SK-N-SH (cell line): ENCODE data around the gene LAMA1. TPM values are rescaled to one million over a fixed set of nuclear protein-coding genes. Genes with fewer than 3 reads are reported as not detected.

Source experiments
- CTCF ChIA-PET: fragments of 300-600, 350-600 bp; formaldehyde crosslinking; extraction: SDS; loops from one replicate; lab custom pipeline; 2021; lab: Yijun Ruan, JAX
- POLR2A ChIA-PET: fragments of 350-600 bp; sonication (Branson Sonifier 250); formaldehyde crosslinking; extraction: SDS; loops from one replicate; lab custom pipeline; 2020; ENCODE audit warnings: antibody characterized with exemption, inconsistent platforms; lab: Yijun Ruan, JAX
- DNase-seq: peaks from one replicate; pipeline ENCODE4 v3.0.0; 2012
- H2AFZ ChIP-seq: fragments of 200-600 bp; sonication (generic); 2 replicates; pipeline ENCODE4 v1.8.1; 2016; ENCODE audit warnings: antibody characterized with exemption, mild to moderate bottlenecking, low read depth
- H3F3A ChIP-seq: fragments of 200-600 bp; sonication (generic); replicated peaks from 2 replicates; pipeline ENCODE3; 2016; ENCODE audit warnings: antibody characterized with exemption, mild to moderate bottlenecking; ENCODE audit not compliant: insufficient read depth
- H3K27ac ChIP-seq, 2 experiments: fragments of 200-500 bp in 1 of 2; fragments of 200-600 bp in 1 of 2; sonication (Bioruptor generic) in 1 of 2; sonication (generic), shearing (Covaris generic) in 1 of 2; 2 replicates each; pipeline versions ENCODE4 v1.5.1 to v1.6.1; 2014 to 2016; ENCODE audit warnings: low read depth in 2 of 2, inconsistent platforms in 1 of 2, low read length in 1 of 2, mild to moderate bottlenecking in 1 of 2, mixed read lengths in 1 of 2
- H3K27me3 ChIP-seq: fragments of 200-600 bp; sonication (generic), shearing (Covaris generic); 2 replicates; pipeline ENCODE4 v1.6.1; 2016; ENCODE audit warnings: mixed run types; ENCODE audit not compliant: insufficient read depth
- H3K36me3 ChIP-seq, 2 experiments: fragments of 200-500 bp in 1 of 2; fragments of 200-600 bp in 1 of 2; sonication (Bioruptor generic) in 1 of 2; sonication (generic) in 1 of 2; replicated peaks in 1 of 2; 2 replicates each; pipeline versions ENCODE3 to v1.5.1; 2014 to 2016; ENCODE audit warnings: low read length in 1 of 2, mild to moderate bottlenecking in 1 of 2; ENCODE audit not compliant: insufficient read depth in 2 of 2, control insufficient read depth in 1 of 2
- H3K4me1 ChIP-seq, 2 experiments: fragments of 200-500 bp in 1 of 2; fragments of 200-600 bp in 1 of 2; sonication (Bioruptor generic) in 1 of 2; sonication (generic), shearing (Covaris generic) in 1 of 2; 2 replicates each; pipeline versions ENCODE4 v1.5.1 to v1.6.1; 2014 to 2016; ENCODE audit warnings: low read depth in 1 of 2, low read length in 1 of 2, mixed run types in 1 of 2; ENCODE audit not compliant: insufficient read depth in 2 of 2, control insufficient read depth in 1 of 2
- H3K4me2 ChIP-seq: fragments of 200-600 bp; sonication (generic), shearing (Covaris generic); 2 replicates; pipeline ENCODE4 v1.6.1; 2017; ENCODE audit warnings: mixed run types
- H3K4me3 ChIP-seq, 2 experiments: fragments of 200-500 bp in 1 of 2; fragments of 200-600 bp in 1 of 2; sonication (Bioruptor generic) in 1 of 2; sonication (generic), shearing (Covaris generic) in 1 of 2; 2 replicates each; pipeline versions ENCODE4 v1.5.1 to v1.8.1; 2014 to 2016; ENCODE audit warnings: low read depth in 2 of 2, inconsistent platforms in 1 of 2, low read length in 1 of 2, mild to moderate bottlenecking in 1 of 2, mixed read lengths in 1 of 2, moderate library complexity in 1 of 2
- H3K79me2 ChIP-seq: fragments of 200-600 bp; sonication (generic); 2 replicates; pipeline ENCODE4 v1.8.1; 2017; ENCODE audit warnings: mild to moderate bottlenecking; ENCODE audit not compliant: insufficient read depth
- H3K9ac ChIP-seq: fragments of 200-600 bp; sonication (generic); 2 replicates; pipeline ENCODE4 v1.6.1; 2017; ENCODE audit warnings: mixed run types
- H3K9me2 ChIP-seq: fragments of 200-600 bp; sonication (generic); 2 replicates; pipeline ENCODE4 v1.6.1; 2017; ENCODE audit warnings: mixed run types
- H3K9me3 ChIP-seq: fragments of 200-600 bp; sonication (generic); 2 replicates; pipeline ENCODE4 v1.6.1; 2017; ENCODE audit warnings: mixed run types, mild to moderate bottlenecking, moderate library complexity
- H4K20me1 ChIP-seq: fragments of 200-600 bp; sonication (generic); 2 replicates; pipeline ENCODE4 v1.6.1; 2017; ENCODE audit warnings: mild to moderate bottlenecking, mixed run types; ENCODE audit not compliant: insufficient read depth
- ELF1 ChIP-seq: IDR thresholded peaks from 2 replicates; pipeline ENCODE4 v1.4.0; 2012
- FOSL2 ChIP-seq: IDR thresholded peaks from 2 replicates; pipeline ENCODE4 v1.4.0; 2012; ENCODE audit warnings: low read depth, mild to moderate bottlenecking, moderate library complexity, borderline replicate concordance
- GABPA ChIP-seq: IDR thresholded peaks from 2 replicates; pipeline ENCODE4 v1.4.0; 2012; ENCODE audit warnings: low read depth, mild to moderate bottlenecking
- GATA2 ChIP-seq: sonication (generic); formaldehyde crosslinking; IDR thresholded peaks from 2 replicates; pipeline ENCODE4 v1.5.0; 2020; ENCODE audit warnings: mild to moderate bottlenecking, missing genetic modification reagents
- JUND ChIP-seq: IDR thresholded peaks from 2 replicates; pipeline ENCODE4 v1.4.0; 2012
- MAX ChIP-seq: IDR thresholded peaks from 2 replicates; pipeline ENCODE4 v1.4.0; 2012; ENCODE audit warnings: low read depth
- NFIC ChIP-seq: IDR thresholded peaks from 2 replicates; pipeline ENCODE4 v1.4.0; 2012; ENCODE audit warnings: borderline replicate concordance
- NRF1 ChIP-seq: IDR thresholded peaks from 2 replicates; pipeline ENCODE4 v1.6.1; 2012; ENCODE audit warnings: low read depth, mild to moderate bottlenecking, low read length
- RAD21 ChIP-seq: IDR thresholded peaks from 2 replicates; pipeline ENCODE4 v1.6.1; 2012; ENCODE audit warnings: mild to moderate bottlenecking, low read length
- RCOR1 ChIP-seq: fragments of 150-350 bp; IDR thresholded peaks from 2 replicates; pipeline ENCODE4 v1.6.1; 2017; ENCODE audit warnings: antibody characterized with exemption, low read length
- REST ChIP-seq: IDR thresholded peaks from 2 replicates; pipeline ENCODE4 v1.6.1; 2012; ENCODE audit warnings: mild to moderate bottlenecking, low read depth, low read length, moderate library complexity
- SIN3A ChIP-seq: IDR thresholded peaks from 2 replicates; pipeline ENCODE4 v1.6.1; 2012; ENCODE audit warnings: low read depth, mild to moderate bottlenecking, low read length, moderate library complexity, borderline replicate concordance
- TAF1 ChIP-seq: IDR thresholded peaks from 2 replicates; pipeline ENCODE4 v1.6.1; 2012; ENCODE audit warnings: low read depth, mild to moderate bottlenecking, low read length, moderate library complexity, borderline replicate concordance
- TEAD4 ChIP-seq: IDR thresholded peaks from 2 replicates; pipeline ENCODE4 v1.4.0; 2012; ENCODE audit warnings: mild to moderate bottlenecking, borderline replicate concordance; ENCODE audit not compliant: insufficient read depth
- USF1 ChIP-seq: IDR thresholded peaks from 2 replicates; pipeline ENCODE4 v1.4.0; 2012; ENCODE audit warnings: low read depth, borderline replicate concordance
- WGBS: methylation state at CpG from one replicate; pipeline ENCODE4 v1.1.6; 2017; ENCODE audit warnings: low lambda C conversion rate; 5-methylcytosine and 5-hydroxymethylcytosine counted together
- polyA plus RNA-seq, 3 experiments: library from polyadenylated mRNA; depleted of rRNA; stranded (reverse); fragments of >200 nt; gene quantifications; 2 replicates each; pipeline ENCODE4 v1.2.3, GENCODE V29; 2012
- TF ChIP-seq, protein P1 (sequence below): IDR thresholded peaks from 2 replicates; pipeline ENCODE4 v1.4.0; 2012; ENCODE audit warnings: low read depth, borderline replicate concordance
- TF ChIP-seq, protein P2 (sequence below): fragments of 150-350 bp; IDR thresholded peaks from 2 replicates; pipeline ENCODE4 v1.6.1; 2016; ENCODE audit warnings: mild to moderate bottlenecking, low read depth, low read length

LAMA1 gene
- polyA plus RNA-seq, 1 of the 3 experiments (the other 2 are of a cell fraction), result 0.07 TPM

GRCh38 chr18:7104649-7105048 is 12.9 kb downstream of the LAMA1 start:
- TF ChIP-seq RCOR1 (no peak), USF1 (no peak), RAD21 (no peak), NFIC (no peak), ELF1 (no peak)
- TF ChIP-seq, all 33 proteins: peak for 0
- no peaks in the 10 kb centered on the region for H3K79me2 ChIP-seq
- ChIA-PET CTCF (interaction anchor here (0.9 kb wide), 1 partner anchor 11 kb away, joined by 3 read pairs; no protein-coding TSS in a partner anchor), POLR2A (no interaction called here)
- no peak for DNase-seq
- no peaks in the 10 kb centered on the region for H4K20me1 ChIP-seq
- H3K27ac ChIP-seq, result no peak overlapping the region
- H3K9me3 ChIP-seq, result no peaks in the 10 kb centered on the region
- no peaks in the 10 kb centered on the region for H3K27me3 ChIP-seq
- no peak overlapping the region for H2AFZ ChIP-seq
- no peaks in the 10 kb centered on the region for H3K4me1 ChIP-seq
- H3K9ac ChIP-seq, result no peak overlapping the region
- WGBS, result 53% methylated on average over 4 of the region's 4 CpGs
- no peak overlapping the region for H3K4me2 ChIP-seq
- H3F3A ChIP-seq, result no peaks in the 10 kb centered on the region
- no peak overlapping the region for H3K4me3 ChIP-seq
- H3K9me2 ChIP-seq, result no peaks in the 10 kb centered on the region
- no peaks in the 10 kb centered on the region for H3K36me3 ChIP-seq

DNA sequence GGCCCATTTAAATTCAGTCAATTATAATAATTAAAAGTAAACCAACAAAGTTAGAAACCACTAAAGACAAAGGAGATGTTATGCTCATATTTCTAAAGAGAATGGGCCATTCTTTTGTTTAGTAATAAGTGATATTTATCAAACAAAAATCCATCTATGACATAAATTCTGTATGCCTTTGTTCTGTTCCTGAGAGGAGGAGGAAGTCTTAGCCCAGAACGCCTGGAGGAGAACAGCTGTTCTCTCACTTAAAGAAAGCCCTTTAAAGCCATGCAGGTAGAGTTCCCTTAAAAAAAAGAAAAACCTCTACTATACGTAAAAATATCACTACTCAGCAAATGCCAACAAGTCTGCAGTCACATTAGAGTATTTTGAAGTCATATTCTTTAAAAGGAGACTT is 15.5 kb downstream of the LAMA1 start:
- Histone ChIP-seq H3K4me3 (no peak overlapping the region), H3K9ac (no peak overlapping the region), H3K36me3 (no peaks in the 10 kb centered on the region), H3K4me2 (no peak overlapping the region), H4K20me1 (no peaks in the 10 kb centered on the region), H3F3A (no peaks in the 10 kb centered on the region), H3K27ac (no peak overlapping the region), H3K9me2 (no peaks in the 10 kb centered on the region), H3K27me3 (no peaks in the 10 kb centered on the region), H3K4me1 (no peaks in the 10 kb centered on the region), H3K9me3 (no peaks in the 10 kb centered on the region), H3K79me2 (no peaks in the 10 kb centered on the region), H2AFZ (no peak overlapping the region)
- ChIA-PET POLR2A (no interaction called here), CTCF (interaction anchor here (1.2 kb wide), 1 partner anchor 20 kb away, joined by 3 read pairs; no protein-coding TSS in a partner anchor)
- DNase-seq, result no peak
- WGBS, result 33% methylated on average over 2 of the region's 2 CpGs
- TF ChIP-seq TEAD4, result no peak
- no peak for TF ChIP-seq JUND
- TF ChIP-seq MAX, result no peak
- no peak for TF ChIP-seq FOSL2
- TF ChIP-seq SIN3A, result no peak
- TF ChIP-seq REST, result no peak
- TF ChIP-seq NRF1, result no peak
- TF ChIP-seq, protein P1, sequence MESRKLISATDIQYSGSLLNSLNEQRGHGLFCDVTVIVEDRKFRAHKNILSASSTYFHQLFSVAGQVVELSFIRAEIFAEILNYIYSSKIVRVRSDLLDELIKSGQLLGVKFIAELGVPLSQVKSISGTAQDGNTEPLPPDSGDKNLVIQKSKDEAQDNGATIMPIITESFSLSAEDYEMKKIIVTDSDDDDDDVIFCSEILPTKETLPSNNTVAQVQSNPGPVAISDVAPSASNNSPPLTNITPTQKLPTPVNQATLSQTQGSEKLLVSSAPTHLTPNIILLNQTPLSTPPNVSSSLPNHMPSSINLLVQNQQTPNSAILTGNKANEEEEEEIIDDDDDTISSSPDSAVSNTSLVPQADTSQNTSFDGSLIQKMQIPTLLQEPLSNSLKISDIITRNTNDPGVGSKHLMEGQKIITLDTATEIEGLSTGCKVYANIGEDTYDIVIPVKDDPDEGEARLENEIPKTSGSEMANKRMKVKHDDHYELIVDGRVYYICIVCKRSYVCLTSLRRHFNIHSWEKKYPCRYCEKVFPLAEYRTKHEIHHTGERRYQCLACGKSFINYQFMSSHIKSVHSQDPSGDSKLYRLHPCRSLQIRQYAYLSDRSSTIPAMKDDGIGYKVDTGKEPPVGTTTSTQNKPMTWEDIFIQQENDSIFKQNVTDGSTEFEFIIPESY, result no peak
- TF ChIP-seq RCOR1, result no peak
- TF ChIP-seq, protein P2, sequence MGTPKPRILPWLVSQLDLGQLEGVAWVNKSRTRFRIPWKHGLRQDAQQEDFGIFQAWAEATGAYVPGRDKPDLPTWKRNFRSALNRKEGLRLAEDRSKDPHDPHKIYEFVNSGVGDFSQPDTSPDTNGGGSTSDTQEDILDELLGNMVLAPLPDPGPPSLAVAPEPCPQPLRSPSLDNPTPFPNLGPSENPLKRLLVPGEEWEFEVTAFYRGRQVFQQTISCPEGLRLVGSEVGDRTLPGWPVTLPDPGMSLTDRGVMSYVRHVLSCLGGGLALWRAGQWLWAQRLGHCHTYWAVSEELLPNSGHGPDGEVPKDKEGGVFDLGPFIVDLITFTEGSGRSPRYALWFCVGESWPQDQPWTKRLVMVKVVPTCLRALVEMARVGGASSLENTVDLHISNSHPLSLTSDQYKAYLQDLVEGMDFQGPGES, result no peak
- no peak for TF ChIP-seq GABPA
- TF ChIP-seq TAF1, result no peak
- TF ChIP-seq GATA2 (CRISPR knock-in tag), result no peak
